GM18526 (cell line): ENCODE measurements around the gene PPP1R14B.
A peak's percentile ranks its signal among the peaks of the same experiment; 100 is the strongest.

Source experiments
- POLR2A ChIP-seq: IDR thresholded peaks from 3 replicates; pipeline ENCODE4 v1.6.1; 2011; ENCODE audit not compliant: insufficient read length; ENCODE audit errors: extremely low read depth

PPP1R14B gene

GRCh38 chr11:64285885-64286800 is 39.4 kb upstream of the PPP1R14B start:
- peak; percentile 11 for TF ChIP-seq POLR2A

DNA sequence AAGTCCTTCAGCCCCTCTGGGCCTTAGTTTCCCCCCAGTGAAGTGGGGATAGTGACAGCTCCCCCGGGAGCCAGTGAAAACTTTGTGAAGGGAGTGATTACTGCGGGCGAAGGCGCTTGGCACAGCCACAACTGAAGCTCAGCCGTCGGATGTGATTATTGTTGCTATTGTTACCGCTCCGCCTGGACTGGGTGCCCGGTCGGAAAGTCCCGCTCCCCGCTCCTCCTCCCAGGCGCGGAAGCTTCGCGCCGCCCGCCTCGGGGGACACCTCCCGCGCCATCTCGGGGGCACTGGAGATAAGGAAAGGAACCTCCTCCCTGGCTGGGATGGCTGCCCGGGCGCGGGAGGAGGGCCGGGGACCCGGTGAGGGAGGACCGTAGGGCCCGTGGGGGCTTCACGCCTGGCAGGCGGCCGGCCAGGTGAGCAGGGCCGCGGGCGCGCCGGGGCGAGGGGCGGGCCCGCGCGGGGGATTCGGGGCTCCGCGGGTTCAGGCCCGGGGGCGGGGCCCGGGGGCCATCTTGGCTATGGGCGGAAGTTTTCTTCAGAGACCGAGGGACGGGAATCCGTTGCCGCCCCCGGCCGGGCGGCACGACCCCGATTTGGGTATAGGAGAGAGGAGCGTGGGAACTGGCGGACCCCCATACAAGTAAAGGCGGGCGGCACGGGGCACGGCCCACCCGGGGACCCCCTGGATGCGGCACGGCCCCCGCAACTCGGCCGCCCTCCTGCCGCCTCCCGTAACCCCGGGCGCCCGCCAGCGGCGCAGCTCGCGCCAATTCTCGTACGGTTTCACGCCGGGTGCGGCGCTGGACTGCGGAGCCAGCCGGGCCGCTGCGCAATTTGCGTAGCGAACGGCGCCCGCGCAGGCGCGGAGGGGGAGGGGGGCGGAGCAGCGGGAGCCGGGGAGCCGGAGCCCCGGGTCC is 38.5 kb upstream of the PPP1R14B start, which contains the start of gene GPR137:
TSS of gene GPR137 (plus strand) at position 887 of the 923 bp plus-strand sequence. CDS start 677 bp downstream, outside the sequence.
- TF ChIP-seq POLR2A = peak; percentile 11

DNA sequence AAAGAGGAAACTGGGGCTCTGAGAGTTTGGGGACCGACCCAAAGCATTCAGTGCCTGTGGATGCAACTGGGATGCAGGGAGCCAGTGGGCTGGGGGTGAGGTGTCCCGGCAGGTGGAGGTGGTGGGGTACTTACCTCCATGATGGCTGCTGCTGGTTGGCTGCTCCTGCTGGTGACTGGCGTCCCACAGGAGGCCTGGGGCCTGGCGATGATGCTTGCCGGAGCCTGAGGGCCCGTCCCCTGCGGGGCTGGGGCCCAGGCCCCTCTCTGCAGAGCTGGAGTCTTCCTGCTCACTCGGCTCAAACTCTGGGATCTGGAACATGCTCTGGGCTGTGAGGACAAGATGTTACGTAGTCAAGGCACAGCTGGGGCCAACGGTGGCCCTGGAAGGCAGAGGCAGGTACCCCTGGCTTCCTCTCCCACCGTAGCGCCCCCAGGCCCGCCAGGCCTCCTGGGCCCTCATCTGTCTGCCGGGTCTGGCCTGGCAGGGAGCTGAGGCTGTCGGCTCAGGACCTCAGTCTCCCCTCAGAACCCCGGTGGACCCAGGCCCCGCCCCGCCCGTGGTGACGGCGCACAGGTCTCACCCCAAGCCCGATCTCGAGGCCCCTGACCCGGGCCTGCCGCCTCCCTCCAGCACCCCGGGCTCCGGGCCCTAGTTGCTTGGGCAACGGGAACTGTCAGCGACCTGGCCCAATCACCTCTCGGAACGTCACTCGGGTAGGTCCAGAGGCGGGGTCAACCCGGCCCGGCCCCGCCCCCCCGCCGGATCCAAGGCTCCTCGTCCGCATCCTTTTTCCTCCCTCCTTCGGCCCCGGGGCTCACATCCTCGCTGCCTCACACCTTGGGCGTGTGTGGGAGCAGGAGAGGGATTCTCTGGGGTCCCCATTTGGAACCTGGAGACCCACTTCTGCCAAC is 37.6 kb upstream of the PPP1R14B start, which contains the start of gene BAD:
TSS of gene BAD (minus strand) at position 618 of the 914 bp plus-strand sequence. CDS start at position 321, 297 bp downstream.
- peak; percentile 59 for TF ChIP-seq POLR2A

- TF ChIP-seq POLR2A = no peak
These were observed 36.3 kb upstream of the PPP1R14B start for GRCh38 chr11:64283092-64283491.

DNA sequence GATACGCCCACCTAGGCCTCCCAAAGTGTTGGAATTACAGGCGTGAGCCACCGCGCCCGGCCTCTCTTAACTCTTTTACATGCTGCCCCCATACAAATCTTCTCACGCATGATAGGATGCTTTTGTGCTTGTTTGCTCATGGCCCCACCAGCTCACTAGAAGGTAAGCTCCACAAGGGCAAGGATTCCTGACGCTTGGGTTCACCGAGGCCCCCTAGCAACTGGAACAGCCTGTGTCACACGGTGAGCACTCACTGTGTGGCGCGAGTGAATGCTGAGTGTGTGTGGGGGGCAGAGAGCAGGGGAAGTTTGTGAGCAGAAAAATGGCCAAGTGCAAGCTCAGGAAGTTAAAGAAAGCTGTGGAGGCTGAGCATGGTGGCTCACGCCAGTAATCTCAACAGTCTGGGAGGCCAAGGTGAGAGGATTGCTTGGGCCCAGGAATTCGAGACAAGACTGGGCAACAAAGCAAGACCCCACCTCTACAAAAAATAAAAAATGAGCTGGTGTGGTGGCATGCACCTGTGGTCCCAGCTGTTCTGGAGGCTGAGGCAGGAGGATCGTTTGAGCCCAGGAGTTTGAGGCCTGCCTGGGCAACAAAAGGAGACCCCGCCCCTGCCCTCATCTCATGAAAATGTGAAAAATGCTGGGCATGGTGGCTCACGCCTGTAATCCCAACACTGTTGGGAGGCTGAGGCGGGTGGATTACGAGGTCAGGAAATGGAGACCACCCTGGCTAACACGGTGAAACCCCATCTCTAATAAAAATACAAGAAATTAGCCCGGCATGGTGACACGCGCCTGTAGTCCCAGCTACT is 35.4 kb upstream of the PPP1R14B start:
- no peak for TF ChIP-seq POLR2A

DNA sequence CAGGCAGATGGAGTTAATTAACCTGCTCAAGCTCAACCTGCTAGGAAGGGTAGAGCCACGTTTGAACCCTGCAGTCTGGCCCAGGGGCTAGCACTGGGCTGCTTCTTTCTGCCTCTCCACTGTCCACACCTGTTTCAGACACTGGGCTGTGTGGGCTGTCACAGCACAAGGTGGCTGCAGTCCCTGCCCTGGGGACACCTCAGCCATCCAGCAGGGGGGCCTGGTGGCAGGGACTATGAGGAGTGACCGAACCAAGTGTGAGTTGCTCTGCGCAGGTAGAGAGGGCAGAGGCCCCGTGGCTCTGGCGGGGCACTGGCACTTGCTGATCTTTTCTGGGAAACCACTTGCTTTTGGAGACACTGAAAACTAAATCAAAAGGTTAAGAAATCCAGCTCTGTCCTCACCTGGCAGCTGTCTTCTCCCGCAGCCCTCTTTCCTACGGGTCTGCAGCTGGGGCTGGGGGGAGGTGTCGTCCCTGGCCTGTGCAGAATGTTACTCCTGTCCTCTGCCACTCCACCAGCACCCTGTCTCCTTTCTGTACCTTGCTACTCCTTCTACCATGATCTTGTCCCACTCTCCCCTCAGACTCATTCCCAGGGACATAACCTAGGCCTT is 31.9 kb upstream of the PPP1R14B start:
- no peak for TF ChIP-seq POLR2A

DNA sequence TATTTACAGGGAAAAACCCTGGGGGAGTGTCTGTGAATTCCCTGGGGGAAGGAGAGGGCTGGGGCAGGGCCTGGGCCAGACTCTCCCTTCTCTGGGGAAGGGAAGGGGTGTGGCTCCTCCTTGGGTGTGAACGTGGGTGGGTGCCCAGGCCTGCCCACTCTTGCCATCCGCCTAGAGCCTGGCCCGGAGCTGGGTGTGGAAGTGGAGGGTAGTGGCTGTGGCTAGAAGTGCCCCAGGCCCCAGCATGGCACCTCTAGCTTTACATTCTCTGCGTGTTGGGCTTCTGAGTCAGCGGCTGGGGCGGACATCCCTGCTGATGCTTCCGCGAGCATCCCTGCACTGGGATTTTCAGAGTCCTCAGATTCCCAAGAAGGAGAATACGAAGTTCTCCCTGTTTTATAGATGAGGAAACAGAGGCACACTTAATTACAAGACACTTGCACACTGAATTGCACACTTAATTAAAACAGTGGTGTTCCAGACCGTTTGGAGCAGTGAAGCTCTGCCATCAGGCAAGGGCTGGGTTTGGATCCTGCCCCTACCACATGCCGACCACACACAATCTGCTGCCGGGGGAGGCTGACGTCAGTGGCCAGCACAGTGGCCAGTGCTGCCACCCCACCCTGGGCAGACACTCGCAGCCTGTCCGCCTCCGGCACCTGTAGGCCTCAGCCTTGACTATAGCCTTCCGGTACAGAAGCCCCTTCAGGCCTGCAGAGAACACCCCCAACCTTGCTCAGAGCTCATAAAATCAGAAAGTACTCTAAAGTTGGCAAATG is 30.1 kb upstream of the PPP1R14B start:
- TF ChIP-seq POLR2A = no peak

- TF ChIP-seq POLR2A = no peak
These were observed 29.1 kb upstream of the PPP1R14B start for GRCh38 chr11:64275841-64276240.

DNA sequence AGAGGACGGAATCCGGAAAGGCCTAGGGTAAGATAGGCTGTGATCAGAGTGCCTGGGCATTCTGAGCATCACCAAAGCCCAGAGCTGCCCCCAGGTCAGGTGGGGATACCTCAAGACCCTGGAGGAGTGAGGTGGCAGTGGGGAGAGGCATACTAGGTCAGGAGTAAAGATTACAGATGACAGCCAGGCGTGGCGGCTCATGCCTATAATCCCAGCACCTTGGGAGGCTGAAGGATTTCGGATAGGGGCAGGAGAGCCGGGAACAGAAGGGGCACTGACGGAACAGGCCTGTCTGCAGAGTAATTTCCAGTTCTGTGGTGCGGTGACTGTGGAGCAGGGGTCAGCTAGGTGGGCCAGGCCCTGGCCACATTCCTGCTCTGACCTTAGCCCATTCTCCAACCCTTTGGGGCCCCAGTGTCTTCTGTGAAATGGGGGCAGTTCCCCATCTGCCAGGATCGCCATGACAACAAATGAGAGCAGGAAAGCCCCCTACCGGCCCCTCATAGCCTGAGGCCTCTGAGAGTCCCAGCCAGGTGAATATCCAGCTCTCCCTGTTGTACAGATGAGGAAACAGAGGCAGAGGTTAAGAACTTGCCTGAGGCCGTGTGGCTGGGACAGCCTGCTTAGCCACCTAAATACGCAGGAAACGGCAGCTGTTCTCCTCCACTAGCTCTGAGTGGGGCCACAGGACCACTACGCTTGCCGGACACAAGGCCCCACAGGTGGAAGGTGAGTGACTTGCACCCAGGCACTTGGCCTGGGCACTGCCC is 28.5 kb upstream of the PPP1R14B start:
- TF ChIP-seq POLR2A = no peak

DNA sequence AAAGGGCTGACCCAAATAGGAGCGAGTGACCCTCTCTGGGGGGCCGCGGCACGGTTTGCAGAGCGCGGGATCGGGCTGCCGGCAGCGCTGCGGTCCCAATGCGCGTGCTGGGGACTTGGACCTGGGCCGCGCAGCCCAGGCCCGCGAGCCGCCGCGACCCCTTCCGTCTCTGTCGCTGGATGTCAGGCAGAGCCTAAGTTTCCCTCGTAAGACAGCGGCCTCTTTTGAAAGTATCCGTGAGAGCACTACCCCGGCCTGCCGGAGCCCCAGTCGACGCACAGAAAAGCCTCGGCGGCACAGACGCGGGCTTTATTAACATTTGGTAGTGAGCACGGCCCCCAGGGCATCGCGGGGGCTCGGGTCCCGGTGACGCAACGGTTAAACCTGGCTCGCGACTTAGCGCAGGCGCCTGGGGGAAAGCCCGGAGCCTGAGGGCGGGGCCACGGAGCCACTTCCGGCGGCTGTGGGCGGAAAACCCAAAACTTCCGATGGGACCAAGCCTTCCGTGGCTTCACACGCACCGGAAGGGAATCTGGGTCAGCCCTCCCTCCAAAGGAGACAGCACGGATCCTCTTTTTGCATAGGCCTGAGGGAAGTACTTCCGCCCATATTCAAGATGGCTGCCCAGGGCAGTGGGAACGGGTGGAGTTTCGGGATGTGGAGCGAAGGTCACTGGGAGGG is 22.9 kb upstream of the PPP1R14B start:
- TF ChIP-seq POLR2A = peak; percentile 67

DNA sequence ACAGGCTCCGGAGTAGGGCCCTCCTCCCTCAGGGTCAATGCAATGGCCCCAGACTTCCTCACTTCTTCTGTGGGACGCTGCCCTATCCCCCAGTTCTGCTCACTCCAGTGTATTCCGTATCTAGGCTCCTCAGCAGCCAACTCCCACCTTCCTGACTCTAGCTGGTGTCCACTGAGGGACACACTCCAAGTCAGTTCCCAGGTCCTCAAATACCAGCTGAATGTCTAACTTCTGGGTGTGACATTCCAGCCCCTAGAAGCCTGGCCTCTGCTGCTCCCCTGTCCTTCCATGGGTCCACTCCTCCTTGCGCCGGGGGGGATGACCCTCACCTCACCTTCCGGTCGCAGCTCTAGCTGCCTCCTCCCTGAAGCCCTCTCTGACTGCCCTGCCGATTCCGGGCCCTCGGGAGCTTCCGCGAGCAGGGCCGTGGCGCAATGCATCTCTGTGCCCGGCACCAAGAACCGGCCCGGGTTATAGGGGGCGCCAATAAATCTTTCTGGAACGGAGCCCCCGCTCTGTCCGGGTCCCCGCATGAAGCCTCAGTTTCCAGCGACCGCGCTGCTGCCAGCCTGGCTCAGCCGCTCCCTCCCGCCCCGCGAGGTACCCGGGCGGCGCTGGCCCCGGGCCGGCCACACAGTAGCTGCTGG is 22.3 kb upstream of the PPP1R14B start:
- TF ChIP-seq POLR2A = no peak
